PC-3 (cell line): ENCODE data around the gene UBASH3B. TPM values are rescaled to one million over a fixed set of nuclear protein-coding genes. Genes with fewer than 3 reads are reported as not detected.
A peak's percentile ranks its signal among the peaks of the same experiment; 100 is the strongest.

Experiments used
- ATAC-seq: fragments of 200-7000 bp; cut with Tn5 transposase; 2 replicates; pipeline ENCODE4 v1.9.1; 2020; ENCODE audit warnings: mild to moderate bottlenecking, moderate library complexity
- BruUV-seq: library from RNA; stranded (reverse); fragments of 400-500 nt; replicated peaks from 2 replicates; lab custom pipeline; 2021; lab: Mats Ljungman, UMichigan
- CTCF ChIA-PET: fragments of 300-600 bp; sonication (Branson Sonifier 250); formaldehyde crosslinking; loops from one replicate; lab custom pipeline; 2022; ENCODE audit warnings: antibody characterized with exemption; lab: Charles Lee
- POLR2A ChIA-PET: fragments of 300-600 bp; sonication (Branson Sonifier 250); formaldehyde crosslinking; loops from one replicate; lab custom pipeline; 2022; ENCODE audit warnings: antibody characterized with exemption; ENCODE audit not compliant: unreplicated experiment; lab: Charles Lee
- DNase-seq: peaks from one replicate; pipeline ENCODE4 v3.0.0-alpha.2; 2015
- H2AFZ ChIP-seq: fragments of 300-600 bp; sonication (generic); 2 replicates; pipeline ENCODE4 v1.6.0; 2016; ENCODE audit warnings: antibody characterized with exemption, low read length
- H3F3A ChIP-seq: fragments of 300-600 bp; sonication (generic); one replicate; pipeline ENCODE4 v1.6.0; 2017; ENCODE audit warnings: antibody characterized with exemption, low read length, control low read depth, mild to moderate bottlenecking; ENCODE audit not compliant: unreplicated experiment
- H3K27ac ChIP-seq: fragments of 300-600 bp; sonication (generic); 2 replicates; pipeline ENCODE4 v1.5.1; 2016; ENCODE audit warnings: mild to moderate bottlenecking, low read length
- H3K27me3 ChIP-seq: fragments of 300-600 bp; sonication (generic); 2 replicates; pipeline ENCODE4 v1.6.1; 2016; ENCODE audit warnings: low read length, mixed read lengths
- H3K36me3 ChIP-seq: fragments of 300-600 bp; sonication (generic); 2 replicates; pipeline ENCODE4 v1.6.1; 2016; ENCODE audit warnings: low read depth, mixed run types, low read length, mixed read lengths
- H3K4me1 ChIP-seq: fragments of 300-600 bp; sonication (generic); 2 replicates; pipeline ENCODE4 v1.5.1; 2016; ENCODE audit warnings: low read length; ENCODE audit not compliant: insufficient read depth
- H3K4me2 ChIP-seq: fragments of 300-600 bp; sonication (generic); 2 replicates; pipeline ENCODE4 v1.6.0; 2016; ENCODE audit warnings: low read length
- H3K4me3 ChIP-seq: fragments of 300-600 bp; sonication (generic); 2 replicates; pipeline ENCODE4 v1.5.1; 2016; ENCODE audit warnings: mild to moderate bottlenecking, low read length, mixed read lengths
- H3K79me2 ChIP-seq: fragments of 300-600 bp; sonication (generic); 2 replicates; pipeline ENCODE4 v1.6.1; 2017; ENCODE audit warnings: low read length, mixed read lengths
- H3K9ac ChIP-seq: fragments of 300-600 bp; sonication (generic); 2 replicates; pipeline ENCODE4 v1.6.0; 2016; ENCODE audit warnings: mild to moderate bottlenecking, low read length
- H3K9me2 ChIP-seq: fragments of 300-600 bp; sonication (generic); replicated peaks from 2 replicates; pipeline ENCODE4 v1.6.1; 2016; ENCODE audit warnings: mixed run types, low read length, mixed read lengths
- H3K9me3 ChIP-seq: fragments of 300-600 bp; sonication (generic); 2 replicates; pipeline ENCODE4 v1.6.1; 2016; ENCODE audit warnings: low read length, mixed read lengths
- H4K20me1 ChIP-seq: fragments of 300-600 bp; sonication (generic); 2 replicates; pipeline ENCODE4 v1.6.1; 2016; ENCODE audit warnings: low read length, mixed read lengths
- CTCF ChIP-seq: fragments of 300-600 bp; sonication (generic); conservative IDR thresholded peaks from 2 replicates; pipeline ENCODE4 v1.5.1; 2017; ENCODE audit warnings: antibody characterized with exemption, low read depth, mild to moderate bottlenecking, low read length
- EZH2 ChIP-seq: fragments of 300-600 bp; sonication (generic); IDR thresholded peaks from one replicate; pipeline ENCODE4 v1.6.1; 2017; ENCODE audit warnings: antibody characterized with exemption, mild to moderate bottlenecking, low read length; ENCODE audit not compliant: unreplicated experiment
- EZH2phosphoT487 ChIP-seq: fragments of 300-600 bp; sonication (generic); IDR thresholded peaks from 2 replicates; pipeline ENCODE4 v1.6.1; 2018; ENCODE audit warnings: mild to moderate bottlenecking, antibody characterized with exemption, low read length, borderline replicate concordance
- intact Hi-C: fragments of 100-400 bp; cut with micrococcal nuclease; formaldehyde crosslinking; loops from 2 replicates; pipeline ENCODE4 v1.9.0; 2023
- total RNA-seq: library from RNA; depleted of rRNA; stranded (reverse); fragments of >200 nt; gene quantifications from 2 replicates; pipeline ENCODE4 v1.2.3, GENCODE V29; 2014

The UBASH3B gene
- total RNA-seq, 1 experiment from 2014 or later, result 178 TPM

DNA sequence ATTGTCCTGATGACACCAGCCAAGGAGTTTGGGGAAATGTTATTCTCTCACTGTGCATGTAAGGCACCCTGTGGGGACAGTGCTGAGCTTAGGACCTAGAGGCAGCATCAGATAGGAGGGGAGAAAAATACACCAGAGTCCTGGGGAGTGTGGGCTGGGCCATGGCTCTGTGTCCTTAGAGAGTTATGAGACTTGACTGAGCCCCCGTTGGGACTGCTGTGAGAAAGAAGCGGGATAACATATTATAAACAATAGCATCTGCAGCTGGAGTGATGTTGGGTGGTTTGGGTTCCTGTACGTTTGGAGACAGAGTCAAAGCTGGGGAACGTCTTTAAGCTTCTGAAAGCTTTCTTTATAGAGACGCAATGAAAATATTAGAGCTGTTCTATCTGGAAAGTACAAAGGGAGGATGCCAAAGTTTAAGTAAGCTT, 91.8 kb downstream of the UBASH3B start:
- no peaks in the 10 kb centered on the region for H4K20me1 ChIP-seq
- no peaks in the 10 kb centered on the region for H3K9me3 ChIP-seq
- POLR2A ChIA-PET, result no interaction called here
- H3K4me3 ChIP-seq, result no peak overlapping the region
- no peaks in the 10 kb centered on the region for H3F3A ChIP-seq
- CTCF ChIA-PET, result no interaction called here
- no peak for ATAC-seq
- TF ChIP-seq EZH2 (no peak), CTCF (no peak), EZH2phosphoT487 (no peak)
- intact Hi-C loops, result no loop called here
- H3K36me3 ChIP-seq, result no peaks in the 10 kb centered on the region
- H3K9me2 ChIP-seq, result no peaks in the 10 kb centered on the region
- H3K9ac ChIP-seq, result no peak overlapping the region
- BruUV-seq, result no TSS peak
- peaks cover 14% of the 10 kb centered on the region for H3K4me1 ChIP-seq
- no peak overlapping the region for H2AFZ ChIP-seq
- DNase-seq, result no peak
- H3K4me2 ChIP-seq, result no peak overlapping the region
- 0 out of 2 replicates have a peak, but pooled peaks cover 6% of the 10 kb centered on the region for H3K79me2 ChIP-seq
- no peaks in the 10 kb centered on the region for H3K27me3 ChIP-seq
- no peak overlapping the region for H3K27ac ChIP-seq

GRCh38 chr11:122749005-122749687, 93.6 kb downstream of the UBASH3B start:
- Histone ChIP-seq H3K27me3 (no peaks in the 10 kb centered on the region), H3K4me1 (peaks cover 14% of the 10 kb centered on the region), H2AFZ (no peak overlapping the region), H3K9me2 (no peaks in the 10 kb centered on the region), H3K4me3 (no peak overlapping the region), H3F3A (no peaks in the 10 kb centered on the region), H4K20me1 (no peaks in the 10 kb centered on the region), H3K4me2 (peak overlapping the region; percentile 12), H3K79me2 (0 out of 2 replicates have a peak, but pooled peaks cover 5% of the 10 kb centered on the region), H3K9ac (no peak overlapping the region), H3K9me3 (no peaks in the 10 kb centered on the region), H3K36me3 (no peaks in the 10 kb centered on the region), H3K27ac (peak overlapping the region; percentile 12)
- DNase-seq (peak; percentile 86), ATAC-seq (peak; percentile 94)
- TF ChIP-seq CTCF (no peak), EZH2 (no peak), EZH2phosphoT487 (no peak)
- no TSS peak for BruUV-seq
- POLR2A ChIA-PET, result no interaction called here
- intact Hi-C loops, result no loop called here
- CTCF ChIA-PET, result no interaction called here

DNA sequence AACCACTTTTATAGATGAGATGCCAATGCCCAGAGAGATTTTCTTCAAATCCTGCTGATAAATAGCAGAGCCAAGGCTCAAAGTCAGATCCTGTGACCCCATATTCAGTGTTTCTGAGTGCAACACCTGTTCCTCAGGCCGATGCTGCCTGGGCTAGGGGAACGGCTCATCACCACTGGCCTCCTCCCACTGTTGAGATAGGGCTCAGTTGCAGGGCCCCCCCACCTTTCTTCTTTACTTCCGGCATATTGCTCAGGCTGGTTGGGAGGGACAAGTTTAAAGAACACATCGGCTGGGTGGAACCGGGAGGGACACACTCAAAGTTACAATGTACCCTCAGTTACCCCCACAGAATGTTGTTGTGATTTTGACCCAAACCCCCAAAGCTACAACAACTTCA, 94.5 kb downstream of the UBASH3B start:
- Histone ChIP-seq H3K9me2 (no peaks in the 10 kb centered on the region), H4K20me1 (no peaks in the 10 kb centered on the region), H3F3A (no peaks in the 10 kb centered on the region), H3K4me2 (no peak overlapping the region), H3K27ac (no peak overlapping the region), H3K27me3 (no peaks in the 10 kb centered on the region), H3K9me3 (no peaks in the 10 kb centered on the region), H3K9ac (no peak overlapping the region), H3K79me2 (no peaks in the 10 kb centered on the region), H2AFZ (no peak overlapping the region), H3K4me1 (peaks cover 14% of the 10 kb centered on the region), H3K36me3 (no peaks in the 10 kb centered on the region), H3K4me3 (no peak overlapping the region)
- POLR2A ChIA-PET, result interaction anchor here (0.6 kb wide), 1 partner anchor 213 kb away, joined by 4 read pairs; no protein-coding TSS in a partner anchor
- intact Hi-C loops, result no loop called here
- BruUV-seq, result no TSS peak
- no peak for DNase-seq
- ATAC-seq, result no peak
- TF ChIP-seq EZH2 (no peak), CTCF (no peak), EZH2phosphoT487 (no peak)
- CTCF ChIA-PET, result no interaction called here
